Liver (tissue), 9 donors: ENCODE data around the gene TRIP6. TPM values are rescaled to one million over a fixed set of nuclear protein-coding genes. Genes with fewer than 3 reads are reported as not detected.

ENCODE experiments used
- DNase-seq: peaks from one replicate; pipeline ENCODE4 v3.0.0-alpha.2; 2017; ENCODE audit warnings: low spot score
- H3K27ac ChIP-seq, 2 donors: one replicate each; pipeline ENCODE4 v1.7.0; 2013; ENCODE audit warnings: inconsistent platforms in 2 of 2, low read length in 2 of 2, control low read depth in 1 of 2, low read depth in 1 of 2, mild to moderate bottlenecking in 1 of 2
- H3K27me3 ChIP-seq, 4 donors: one replicate each; pipeline versions ENCODE4 v1.6.1 to v1.7.0; 2013; ENCODE audit warnings: low read length in 3 of 4, inconsistent platforms in 1 of 4, mild to moderate bottlenecking in 1 of 4, moderate library complexity in 1 of 4; ENCODE audit not compliant: control insufficient read depth in 4 of 4, insufficient read depth in 4 of 4
- H3K36me3 ChIP-seq, 4 donors: one replicate each; pipeline versions ENCODE4 v1.6.1 to v1.7.0; 2013; ENCODE audit warnings: low read length in 3 of 4, mild to moderate bottlenecking in 3 of 4, low read depth in 1 of 4, moderate library complexity in 1 of 4; ENCODE audit not compliant: control insufficient read depth in 4 of 4, insufficient read depth in 3 of 4
- H3K4me1 ChIP-seq, 4 donors: one replicate each; pipeline versions ENCODE4 v1.6.1 to v1.7.0; 2013; ENCODE audit warnings: low read length in 3 of 4, mild to moderate bottlenecking in 3 of 4, moderate library complexity in 1 of 4; ENCODE audit not compliant: control insufficient read depth in 4 of 4, insufficient read depth in 4 of 4
- H3K4me3 ChIP-seq, 3 donors: one replicate each; pipeline versions ENCODE4 v1.6.1 to v1.7.0; 2013; ENCODE audit warnings: low read length in 3 of 3, control low read depth in 1 of 3, low read depth in 1 of 3, mild to moderate bottlenecking in 1 of 3
- H3K9ac ChIP-seq, 2 donors: one replicate each; pipeline ENCODE4 v1.7.0; 2013; ENCODE audit warnings: low read length in 2 of 2, mild to moderate bottlenecking in 2 of 2, moderate library complexity in 2 of 2, control low read depth in 1 of 2, low read depth in 1 of 2
- H3K9me3 ChIP-seq, 4 donors: one replicate each; pipeline versions ENCODE4 v1.6.1 to v1.7.0; 2013; ENCODE audit warnings: low read length in 3 of 4; ENCODE audit not compliant: control insufficient read depth in 4 of 4
- ATF3 ChIP-seq: IDR thresholded peaks from 2 replicates; pipeline ENCODE4 v1.6.1; 2016; ENCODE audit warnings: antibody characterized with exemption
- CTCF ChIP-seq: fragments of 150-350 bp; IDR thresholded peaks from 2 replicates; pipeline ENCODE4 v1.5.1; 2017; ENCODE audit warnings: improper control_type of control experiment, low read depth, low read length; ENCODE audit not compliant: missing input control
- FOXA1 ChIP-seq: IDR thresholded peaks from 2 replicates; pipeline ENCODE4 v1.6.1; 2016; ENCODE audit warnings: antibody characterized with exemption
- FOXA2 ChIP-seq: IDR thresholded peaks from 2 replicates; pipeline ENCODE4 v1.6.1; 2016; ENCODE audit warnings: antibody characterized with exemption
- GABPA ChIP-seq, 2 donors: IDR thresholded peaks in 1 of 2; conservative IDR thresholded peaks in 1 of 2; 2 replicates each; pipeline ENCODE4 v1.6.1; 2016; ENCODE audit warnings: antibody characterized with exemption in 2 of 2, mild to moderate bottlenecking in 1 of 2, moderate library complexity in 1 of 2
- HNF4A ChIP-seq, 2 donors: conservative IDR thresholded peaks; 2 replicates each; pipeline ENCODE4 v1.6.1; 2016; ENCODE audit warnings: antibody characterized with exemption in 2 of 2, mild to moderate bottlenecking in 2 of 2
- HNF4G ChIP-seq: IDR thresholded peaks from 2 replicates; pipeline ENCODE4 v1.6.1; 2016; ENCODE audit warnings: antibody characterized with exemption
- JUND ChIP-seq, 2 donors: IDR thresholded peaks; 2 replicates each; pipeline ENCODE4 v1.6.1; 2016; ENCODE audit warnings: antibody characterized with exemption in 2 of 2
- MAX ChIP-seq: IDR thresholded peaks from 2 replicates; pipeline ENCODE4 v1.6.1; 2016; ENCODE audit warnings: antibody characterized with exemption
- NR2F2 ChIP-seq: IDR thresholded peaks from 2 replicates; pipeline ENCODE4 v1.6.1; 2016; ENCODE audit warnings: antibody characterized with exemption
- RAD21 ChIP-seq, 2 donors: IDR thresholded peaks; 2 replicates each; pipeline ENCODE4 v1.6.1; 2016; ENCODE audit warnings: antibody characterized with exemption in 2 of 2, mild to moderate bottlenecking in 2 of 2
- REST ChIP-seq: IDR thresholded peaks from 2 replicates; pipeline ENCODE4 v1.6.1; 2016; ENCODE audit warnings: antibody characterized with exemption, mild to moderate bottlenecking
- RXRA ChIP-seq, 2 donors: IDR thresholded peaks; 2 replicates each; pipeline ENCODE4 v1.6.1; 2017 to 2018; ENCODE audit warnings: antibody characterized with exemption in 2 of 2, mild to moderate bottlenecking in 1 of 2
- SP1 ChIP-seq: IDR thresholded peaks from 2 replicates; pipeline ENCODE4 v1.6.1; 2018; ENCODE audit warnings: antibody characterized with exemption, mild to moderate bottlenecking
- TAF1 ChIP-seq: conservative IDR thresholded peaks from 2 replicates; pipeline ENCODE4 v1.6.1; 2016; ENCODE audit warnings: antibody characterized with exemption, mild to moderate bottlenecking
- YY1 ChIP-seq: IDR thresholded peaks from 2 replicates; pipeline ENCODE4 v1.6.1; 2016; ENCODE audit warnings: antibody characterized with exemption, mild to moderate bottlenecking
- ZBTB33 ChIP-seq: IDR thresholded peaks from 2 replicates; pipeline ENCODE4 v1.6.1; 2016; ENCODE audit warnings: antibody characterized with exemption
- whole genome bisulfite sequencing: extraction: QIAGEN DNeasy Blood & Tissue Kit; methylation state at CpG from one replicate; pipeline ENCODE4 v1.1.7; 2013; 5-methylcytosine and 5-hydroxymethylcytosine counted together
- polyA plus RNA-seq, 2 donors: library from polyadenylated mRNA; stranded (reverse) in 1 of 2; unstranded in 1 of 2; fragments of 200-250 nt in 1 of 2; fragments of >200 nt in 1 of 2; fragmentation: Nextera tagmentation in 1 of 2; extraction: Ambion mirVana in 1 of 2; gene quantifications; one replicate each; pipeline versions ENCODE4 v1.2.1 to v1.2.3, GENCODE V29; 2013 to 2015
- total RNA-seq, 2 donors: library from RNA; depleted of rRNA; stranded (reverse); fragments of >200 nt; gene quantifications; one replicate each; pipeline ENCODE4 v1.2.3, GENCODE V29; 2014
- donor health status: healthy.
- donor health status: healthy.
- donor health status: healthy.
- donor health status: healthy.
- donor health status: healthy.

TRIP6 gene
- total and polyA plus RNA-seq, 4 donors, result 14.6 to 30.7 (median 18.1) TPM

GRCh38 chr7:100836812-100837098 is 30.4 kb upstream of the TRIP6 start:
- 65% methylated on average over 6 of the region's 6 CpGs for WGBS
- peak overlapping the region; percentile 42 to 83 for H3K27ac ChIP-seq
- no peaks in the 10 kb centered on the region for H3K27me3 ChIP-seq
- no peak for TF ChIP-seq REST
- TF ChIP-seq FOXA2, result no peak
- TF ChIP-seq CTCF, result no peak
- TF ChIP-seq RXRA (IDR thresholded peaks at IDR 0.05), result no peak
- TF ChIP-seq TAF1, result no peak
- peak overlapping the region in 1 of 2 donors; percentile 63 for H3K9ac ChIP-seq
- peaks cover 17 to 42% (median 27%) of the 10 kb centered on the region in 4 donors for H3K4me1 ChIP-seq
- peak overlapping the region in 1 of 3 donors; percentile 34 for H3K4me3 ChIP-seq
- no peak for DNase-seq
- H3K9me3 ChIP-seq, result no peaks in the 10 kb centered on the region
- H3K36me3 ChIP-seq, result no peaks in the 10 kb centered on the region

GRCh38 chr7:100837099-100837836 is 29.9 kb upstream of the TRIP6 start:
- no peaks in the 10 kb centered on the region for H3K27me3 ChIP-seq
- H3K4me3 ChIP-seq, result peak overlapping the region in 2 of 3 donors; percentile 34 to 41
- no peaks in the 10 kb centered on the region for H3K9me3 ChIP-seq
- H3K27ac ChIP-seq, result peak overlapping the region; percentile 42 to 83
- H3K4me1 ChIP-seq, result peaks cover 13 to 37% (median 25%) of the 10 kb centered on the region in 4 donors
- 21% methylated on average over 37 of the region's 37 CpGs for WGBS
- peak; percentile 85 for DNase-seq
- peak overlapping the region in 1 of 2 donors; percentile 63 for H3K9ac ChIP-seq
- TF ChIP-seq HNF4A (conservative IDR thresholded peaks at IDR 0.05), result peak in 1 of 2 donors; percentile 33
- peak in 1 of 2 donors; percentile 52 for TF ChIP-seq JUND (IDR thresholded peaks at IDR 0.05)
- no peak for TF ChIP-seq FOXA2
- no peak for TF ChIP-seq HNF4G
- TF ChIP-seq RXRA (IDR thresholded peaks at IDR 0.05), result peak; percentile 82 to 93
- no peak for TF ChIP-seq CTCF
- TF ChIP-seq FOXA1, result no peak
- no peak for TF ChIP-seq GABPA (IDR thresholded peaks at IDR 0.05 in 1 of 2, conservative IDR thresholded peaks at IDR 0.05 in 1 of 2)
- TF ChIP-seq TAF1, result no peak
- TF ChIP-seq NR2F2, result peak; percentile 73
- TF ChIP-seq MAX, result peak; percentile 79
- peak in 1 of 2 donors; percentile 48 for TF ChIP-seq RAD21 (IDR thresholded peaks at IDR 0.05)
- peak; percentile 99 for TF ChIP-seq YY1
- peak; percentile 41 for TF ChIP-seq ZBTB33
- TF ChIP-seq ATF3, result peak; percentile 55
- TF ChIP-seq REST, result no peak
- peak; percentile 62 for TF ChIP-seq SP1
- no peaks in the 10 kb centered on the region for H3K36me3 ChIP-seq
